B cell (primary cell): ENCODE results near the gene SLAMF9. TPM values are rescaled to one million over a fixed set of nuclear protein-coding genes. Genes with fewer than 3 reads are reported as not detected.

Experiments used
- ATAC-seq: fragments of 200-7000 bp; cut with Tn5 transposase; one replicate; pipeline ENCODE4 v1.10.0; 2021; ENCODE audit warnings: low read depth, mild to moderate bottlenecking, moderate number of reproducible peaks, moderate library complexity
- CTCF ChIA-PET: fragments of 350-600 bp; sonication (Branson Sonifier 250); formaldehyde crosslinking; loops from one replicate; lab custom pipeline; 2021; ENCODE audit warnings: antibody characterized with exemption, inconsistent platforms; lab: Charles Lee
- POLR2A ChIA-PET: fragments of 350-600 bp; sonication (Branson Sonifier 250); formaldehyde crosslinking; loops from one replicate; lab custom pipeline; 2021; ENCODE audit warnings: antibody characterized with exemption; lab: Charles Lee
- DNase-seq: peaks from one replicate; pipeline ENCODE4 v3.0.0; 2013
- H2AFZ ChIP-seq: 2 replicates; pipeline ENCODE4 v1.6.1; 2012; ENCODE audit warnings: mild to moderate bottlenecking, low read depth, low read length; ENCODE audit not compliant: insufficient read depth, poor library complexity, severe bottlenecking
- H3K27ac ChIP-seq, 2 donors: 1 replicate in 1 of 2; 2 replicates in 1 of 2; pipeline ENCODE4 v1.5.1; 2012 to 2013; ENCODE audit warnings: low read length in 2 of 2, mild to moderate bottlenecking in 2 of 2, moderate library complexity in 1 of 2
- H3K27me3 ChIP-seq, 4 experiments: fragments of 200-600 bp in 1 of 4; sonication (generic) in 1 of 4; replicated peaks in 1 of 4; 1 replicate in 2 of 4; 2 replicates in 2 of 4; pipeline versions ENCODE4 v1.6.1 to v1.7.0; 2013 to 2016; ENCODE audit warnings: low read length in 3 of 4, mild to moderate bottlenecking in 2 of 4, mixed read lengths in 1 of 4, moderate library complexity in 1 of 4; ENCODE audit not compliant: insufficient read depth in 4 of 4, control insufficient read depth in 3 of 4; ENCODE audit errors: control extremely low read depth in 1 of 4
- H3K36me3 ChIP-seq, 2 experiments: replicated peaks in 1 of 2; 1 replicate in 1 of 2; 2 replicates in 1 of 2; pipeline versions ENCODE4 v1.6.1 to v1.7.1; 2013; ENCODE audit warnings: low read length in 1 of 2; ENCODE audit not compliant: insufficient read depth in 2 of 2, control insufficient read depth in 1 of 2; ENCODE audit errors: control extremely low read depth in 1 of 2, extremely low read depth in 1 of 2
- H3K4me1 ChIP-seq, 2 donors: fragments of 200-600 bp in 1 of 2; sonication (generic) in 1 of 2; 1 replicate in 1 of 2; 2 replicates in 1 of 2; pipeline versions ENCODE4 v1.5.1 to v1.6.1; 2013 to 2017; ENCODE audit warnings: low read length in 2 of 2; ENCODE audit not compliant: control insufficient read depth in 2 of 2, insufficient read depth in 2 of 2
- H3K4me2 ChIP-seq: replicated peaks from 2 replicates; pipeline ENCODE3; 2012; ENCODE audit warnings: mild to moderate bottlenecking, low read depth, low read length; ENCODE audit not compliant: poor library complexity, severe bottlenecking
- H3K4me3 ChIP-seq, 5 experiments: fragments of 200-600 bp in 1 of 5; sonication (generic) in 1 of 5; 1 replicate in 3 of 5; 2 replicates in 2 of 5; pipeline versions ENCODE4 v1.5.1 to v1.7.0; 2011 to 2016; ENCODE audit warnings: low read length in 4 of 5, mild to moderate bottlenecking in 4 of 5, low read depth in 2 of 5, control low read depth in 1 of 5, moderate library complexity in 1 of 5; ENCODE audit not compliant: insufficient read depth in 1 of 5; ENCODE audit errors: control extremely low read depth in 1 of 5, extremely low read depth in 1 of 5
- H3K79me2 ChIP-seq: fragments of 200-600 bp; sonication (generic); one replicate; pipeline ENCODE4 v1.6.0; 2016; ENCODE audit warnings: low read length; ENCODE audit not compliant: control insufficient read depth, insufficient read depth
- H3K9ac ChIP-seq: fragments of 200-600 bp; sonication (generic); 2 replicates; pipeline ENCODE4 v1.6.1; 2017; ENCODE audit warnings: mild to moderate bottlenecking, low read length, moderate library complexity
- H3K9me3 ChIP-seq, 3 donors: one replicate each; pipeline versions ENCODE4 v1.6.1 to v1.7.1; 2013; ENCODE audit warnings: low read length in 2 of 3; ENCODE audit not compliant: control insufficient read depth in 2 of 3, insufficient read depth in 1 of 3; ENCODE audit errors: control extremely low read depth in 1 of 3
- H4K20me1 ChIP-seq: 2 replicates; pipeline ENCODE4 v1.6.0; 2012; ENCODE audit warnings: mild to moderate bottlenecking, low read length; ENCODE audit not compliant: insufficient read depth, control insufficient read depth, poor library complexity, severe bottlenecking
- H3K27ac Mint-ChIP-seq: one replicate; pipeline ENCODE4 v1.8.0; 2021; ENCODE audit warnings: mixed read lengths
- H3K27me3 Mint-ChIP-seq: one replicate; pipeline ENCODE4 v1.8.0; 2021; ENCODE audit warnings: mixed read lengths
- H3K4me1 Mint-ChIP-seq: one replicate; pipeline ENCODE4 v1.8.0; 2021; ENCODE audit warnings: mixed read lengths
- H3K4me3 Mint-ChIP-seq: one replicate; pipeline ENCODE4 v1.8.0; 2021; ENCODE audit warnings: mixed read lengths
- H3K9me3 Mint-ChIP-seq: one replicate; pipeline ENCODE4 v1.8.0; 2022; ENCODE audit warnings: mixed read lengths; ENCODE audit not compliant: insufficient read depth
- EZH2 ChIP-seq: IDR thresholded peaks from 2 replicates; pipeline ENCODE4 v1.6.1; 2012; ENCODE audit warnings: borderline replicate concordance, low read depth, mild to moderate bottlenecking, moderate library complexity, low read length; ENCODE audit not compliant: insufficient read depth, poor library complexity, severe bottlenecking
- WGBS: methylation state at CpG from one replicate; pipeline ENCODE4 v1.1.5; 2013; ENCODE audit warnings: missing lambda C conversion rate; ENCODE audit not compliant: insufficient coverage; 5-methylcytosine and 5-hydroxymethylcytosine counted together
- intact Hi-C: fragments of 100-400 bp; cut with micrococcal nuclease; formaldehyde crosslinking; loops from one replicate; pipeline ENCODE4 v1.10.0; 2022
- polyA plus RNA-seq: library from polyadenylated mRNA; depleted of rRNA; stranded (reverse); fragments of >200 nt; gene quantifications from 2 replicates; pipeline ENCODE4 v1.2.3, GENCODE V29; 2012
- total RNA-seq, 2 donors: library from RNA; stranded (reverse); fragments of 120-200 nt in 1 of 2; gene quantifications; 1 replicate in 1 of 2; 2 replicates in 1 of 2; pipeline versions ENCODE4 v1.2.3 to v1.2.4, GENCODE V29; 2013 to 2022
- TF ChIP-seq, protein P1 (sequence below): fragments of 200-600 bp; IDR thresholded peaks from one replicate; pipeline ENCODE4 v1.8.0; 2022; ENCODE audit warnings: antibody characterized with exemption, mild to moderate bottlenecking

SLAMF9 gene
- total and polyA plus RNA-seq, 2 donors (not counting 1 experiment from before 2014, with no cell fraction given) = not detected

- intact Hi-C loops = no loop called here
- ChIA-PET POLR2A (no interaction called here), CTCF (no interaction called here)
- Histone ChIP-seq H3K79me2 (no peaks in the 10 kb centered on the region), H3K36me3 (no peaks in the 10 kb centered on the region), H3K4me1 (no peaks in the 10 kb centered on the region), H3K9ac (no peak overlapping the region), H3K4me2 (no peak overlapping the region), H3K27me3 (peaks cover 0 to 23% (median 7%) of the 10 kb centered on the region in 4 experiments), H4K20me1 (no peaks in the 10 kb centered on the region), H3K27ac (no peak overlapping the region), H3K4me3 (no peak overlapping the region), H3K9me3 (peaks cover 0 to 3% (median 0%) of the 10 kb centered on the region in 3 donors), H2AFZ (no peak overlapping the region)
- Mint-ChIP-seq H3K9me3 (no peaks in the 10 kb centered on the region), H3K4me1 (no peaks in the 10 kb centered on the region), H3K4me3 (no peak overlapping the region), H3K27me3 (peaks cover 47% of the 10 kb centered on the region), H3K27ac (no peak overlapping the region)
- ATAC-seq (no peak), DNase-seq (no peak)
- WGBS = 98% methylated on average over 5 of the region's 7 CpGs
- no peak for TF ChIP-seq EZH2
- TF ChIP-seq, protein P1, sequence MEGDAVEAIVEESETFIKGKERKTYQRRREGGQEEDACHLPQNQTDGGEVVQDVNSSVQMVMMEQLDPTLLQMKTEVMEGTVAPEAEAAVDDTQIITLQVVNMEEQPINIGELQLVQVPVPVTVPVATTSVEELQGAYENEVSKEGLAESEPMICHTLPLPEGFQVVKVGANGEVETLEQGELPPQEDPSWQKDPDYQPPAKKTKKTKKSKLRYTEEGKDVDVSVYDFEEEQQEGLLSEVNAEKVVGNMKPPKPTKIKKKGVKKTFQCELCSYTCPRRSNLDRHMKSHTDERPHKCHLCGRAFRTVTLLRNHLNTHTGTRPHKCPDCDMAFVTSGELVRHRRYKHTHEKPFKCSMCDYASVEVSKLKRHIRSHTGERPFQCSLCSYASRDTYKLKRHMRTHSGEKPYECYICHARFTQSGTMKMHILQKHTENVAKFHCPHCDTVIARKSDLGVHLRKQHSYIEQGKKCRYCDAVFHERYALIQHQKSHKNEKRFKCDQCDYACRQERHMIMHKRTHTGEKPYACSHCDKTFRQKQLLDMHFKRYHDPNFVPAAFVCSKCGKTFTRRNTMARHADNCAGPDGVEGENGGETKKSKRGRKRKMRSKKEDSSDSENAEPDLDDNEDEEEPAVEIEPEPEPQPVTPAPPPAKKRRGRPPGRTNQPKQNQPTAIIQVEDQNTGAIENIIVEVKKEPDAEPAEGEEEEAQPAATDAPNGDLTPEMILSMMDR = no peak
These were observed 26.7 kb upstream of the SLAMF9 start for GRCh38 chr1:159980786-159981185.

DNA sequence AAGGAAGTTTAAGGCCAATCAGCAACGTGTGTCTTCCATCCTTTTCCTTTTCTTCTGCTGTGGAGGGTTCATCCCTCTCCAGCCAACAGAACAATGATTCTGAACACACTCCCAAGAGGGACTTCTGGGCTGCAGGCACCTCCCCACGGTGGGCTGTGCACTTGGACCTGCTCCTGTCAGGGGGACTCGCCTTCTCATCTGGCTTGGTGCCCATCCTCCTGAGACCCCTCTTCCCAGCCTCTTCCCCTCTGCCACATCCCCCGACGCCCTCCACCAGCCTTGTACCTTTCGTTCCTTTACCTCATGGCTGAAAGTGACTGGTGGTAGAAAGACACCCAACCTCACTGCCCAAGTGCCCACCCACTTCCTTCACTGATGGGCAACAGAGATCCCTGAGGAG, 26.0 kb upstream of the SLAMF9 start:
- Histone ChIP-seq H3K27me3 (peaks cover 0 to 18% (median 7%) of the 10 kb centered on the region in 4 experiments), H3K27ac (no peak overlapping the region), H3K36me3 (no peaks in the 10 kb centered on the region), H3K4me3 (no peak overlapping the region), H3K9me3 (peaks cover 0 to 3% (median 0%) of the 10 kb centered on the region in 3 donors), H3K4me2 (no peak overlapping the region), H2AFZ (no peak overlapping the region), H3K4me1 (no peaks in the 10 kb centered on the region), H3K79me2 (no peaks in the 10 kb centered on the region), H4K20me1 (no peaks in the 10 kb centered on the region), H3K9ac (no peak overlapping the region)
- H3K9me3 Mint-ChIP-seq = no peaks in the 10 kb centered on the region
- no peak overlapping the region for H3K4me3 Mint-ChIP-seq
- DNase-seq = no peak
- no peak overlapping the region for H3K27ac Mint-ChIP-seq
- ChIA-PET CTCF (no interaction called here), POLR2A (no interaction called here)
- no peaks in the 10 kb centered on the region for H3K4me1 Mint-ChIP-seq
- intact Hi-C loops = no loop called here
- no peak for ATAC-seq
- TF ChIP-seq EZH2 = no peak
- TF ChIP-seq, protein P1 = no peak
- 85% methylated on average over 5 of the region's 6 CpGs for WGBS
- peaks cover 44% of the 10 kb centered on the region for H3K27me3 Mint-ChIP-seq
